Articular chondrocyte of knee joint (primary cell): ENCODE measurements around the gene PCDHGA1. TPM values are rescaled to one million over a fixed set of nuclear protein-coding genes. Genes with fewer than 3 reads are reported as not detected.

Source experiments
- total RNA-seq: library from RNA; depleted of rRNA; stranded (reverse); fragments of >200 nt; gene quantifications from 2 replicates; pipeline ENCODE4 v1.2.3, GENCODE V29; 2012

Gene PCDHGA1
- total RNA-seq, 1 donor, result 1.9 TPM

GRCh38 chr5:141397756-141398551 is 67.6 kb downstream of the PCDHGA1 start, which contains the start of gene PCDHGB5:
TSS of gene PCDHGB5 (plus strand) at chr5:141397947. CDS start at chr5:141398128, 181 bp downstream.

GRCh38 chr5:141402553-141403243 is 72.4 kb downstream of the PCDHGA1 start, which contains the start of gene PCDHGA9:
TSS of gene PCDHGA9 (plus strand) at chr5:141402778. CDS start at chr5:141402953, 175 bp downstream.

GRCh38 chr5:141407790-141408505 is 77.6 kb downstream of the PCDHGA1 start, which contains the start of gene PCDHGB6:
TSS of gene PCDHGB6 (plus strand) at chr5:141408021. CDS start at chr5:141408203, 182 bp downstream.

GRCh38 chr5:141412854-141413539 is 82.7 kb downstream of the PCDHGA1 start, which contains the start of gene PCDHGA10:
TSS of gene PCDHGA10 (plus strand) at chr5:141412987. CDS start at chr5:141413176, 189 bp downstream.

GRCh38 chr5:141417494-141418172 is 87.3 kb downstream of the PCDHGA1 start, which contains the start of gene PCDHGB7:
TSS of gene PCDHGB7 (plus strand) at chr5:141417677. CDS start at chr5:141417860, 183 bp downstream.

GRCh38 chr5:141420855-141421488 is 90.7 kb downstream of the PCDHGA1 start, which contains the start of gene PCDHGA11:
TSS of gene PCDHGA11 (plus strand) at chr5:141421051. CDS start at chr5:141421228, 177 bp downstream.

GRCh38 chr5:141430332-141431113 is 100.2 kb downstream of the PCDHGA1 start, which contains the start of gene PCDHGA12:
TSS of gene PCDHGA12 (plus strand) at chr5:141430507. CDS start at chr5:141430760, 253 bp downstream.

GRCh38 chr5:141475625-141476131 is 145.4 kb downstream of the PCDHGA1 start, which contains the start of gene PCDHGC3:
TSS of gene PCDHGC3 (plus strand) at chr5:141475966. CDS start at chr5:141476117, 151 bp downstream.

GRCh38 chr5:141484641-141485311 is 154.5 kb downstream of the PCDHGA1 start, which contains the start of gene PCDHGC4:
TSS of gene PCDHGC4 (plus strand) at chr5:141485030. CDS start at chr5:141485174, 144 bp downstream.

GRCh38 chr5:141488591-141489561 is 158.6 kb downstream of the PCDHGA1 start, which contains the start of gene PCDHGC5:
TSS of gene PCDHGC5 (plus strand) at chr5:141489081. CDS start at chr5:141489241, 160 bp downstream.

Other genes starting within 250 kb of the PCDHGA1 start
- 3.9 and 4.2 TPM in 2 replicates for gene PCDHB2, start 235.9 kb upstream of the PCDHGA1 start, total RNA-seq
- 0.97 and 1.0 TPM in 2 replicates for gene PCDHB3, start 230.0 kb upstream of the PCDHGA1 start, total RNA-seq
- gene PCDHB4, start 208.7 kb upstream of the PCDHGA1 start, total RNA-seq, result 1.8 and 2.1 TPM in 2 replicates
- 2.9 and 3.6 TPM in 2 replicates for gene PCDHB5, start 195.3 kb upstream of the PCDHGA1 start, total RNA-seq
- gene PCDHB6, start 180.5 kb upstream of the PCDHGA1 start, total RNA-seq, result 0.65 and 0.97 TPM in 2 replicates
- 2.0 and 2.5 TPM in 2 replicates for gene PCDHB7, start 157.9 kb upstream of the PCDHGA1 start, total RNA-seq
- 0.52 and 1.1 TPM in 2 replicates for gene PCDHB8, start 152.7 kb upstream of the PCDHGA1 start, total RNA-seq
- 3.1 and 4.4 TPM in 2 replicates for gene PCDHB16, start 148.1 kb upstream of the PCDHGA1 start, total RNA-seq
- 0.91 and 2.3 TPM in 2 replicates for gene PCDHB9, start 143.4 kb upstream of the PCDHGA1 start, total RNA-seq
- 2.2 and 2.5 TPM in 2 replicates for gene PCDHB10, start 138.2 kb upstream of the PCDHGA1 start, total RNA-seq
- gene PCDHB11, start 130.9 kb upstream of the PCDHGA1 start, total RNA-seq, result 1.4 and 1.7 TPM in 2 replicates
- 1.0 and 1.3 TPM in 2 replicates for gene PCDHB12, start 121.8 kb upstream of the PCDHGA1 start, total RNA-seq
- 2.7 and 4.0 TPM in 2 replicates for gene PCDHB13, start 116.6 kb upstream of the PCDHGA1 start, total RNA-seq
- gene PCDHB14, start 107.2 kb upstream of the PCDHGA1 start, total RNA-seq, result 3.8 and 4.4 TPM in 2 replicates
- 1.7 and 1.9 TPM in 2 replicates for gene PCDHB15, start 85.1 kb upstream of the PCDHGA1 start, total RNA-seq
- 0.32 and 0.39 TPM in 2 replicates for gene SLC25A2, start 26.5 kb upstream of the PCDHGA1 start, total RNA-seq
- gene TAF7, start 9.7 kb upstream of the PCDHGA1 start, total RNA-seq, result 61.7 and 84.2 TPM in 2 replicates
- 4.7 and 4.9 TPM in 2 replicates for gene PCDHGA2, start 8.2 kb downstream of the PCDHGA1 start, total RNA-seq
- 3.7 and 6.2 TPM in 2 replicates for gene PCDHGA3, start 13.3 kb downstream of the PCDHGA1 start, total RNA-seq
- gene PCDHGB1, start 19.6 kb downstream of the PCDHGA1 start, total RNA-seq, result 4.1 and 6.1 TPM in 2 replicates
- 6.7 and 8.9 TPM in 2 replicates for gene PCDHGA4, start 24.5 kb downstream of the PCDHGA1 start, total RNA-seq
- gene PCDHGB2, start 29.5 kb downstream of the PCDHGA1 start, total RNA-seq, result 6.5 and 6.8 TPM in 2 replicates
- gene PCDHGA5, start 33.6 kb downstream of the PCDHGA1 start, total RNA-seq, result 5.6 and 6.5 TPM in 2 replicates
- gene PCDHGB3, start 39.7 kb downstream of the PCDHGA1 start, total RNA-seq, result 8.4 and 8.6 TPM in 2 replicates
- gene PCDHGA6, start 43.4 kb downstream of the PCDHGA1 start, total RNA-seq, result 7.8 and 10.4 TPM in 2 replicates
- 9.0 and 10.6 TPM in 2 replicates for gene PCDHGA7, start 52.2 kb downstream of the PCDHGA1 start, total RNA-seq
- gene PCDHGB4, start 57.2 kb downstream of the PCDHGA1 start, total RNA-seq, result 24.4 and 26.2 TPM in 2 replicates
- 5.6 and 5.7 TPM in 2 replicates for gene PCDHGA8, start 62.1 kb downstream of the PCDHGA1 start, total RNA-seq
- gene PCDHGB5, start 67.4 kb downstream of the PCDHGA1 start, total RNA-seq, result 27.7 and 35.0 TPM in 2 replicates
- 10.1 and 11.1 TPM in 2 replicates for gene PCDHGA9, start 72.3 kb downstream of the PCDHGA1 start, total RNA-seq
- gene PCDHGB6, start 77.5 kb downstream of the PCDHGA1 start, total RNA-seq, result 7.9 and 9.5 TPM in 2 replicates
- gene PCDHGA10, start 82.5 kb downstream of the PCDHGA1 start, total RNA-seq, result 15.3 and 17.9 TPM in 2 replicates
- gene PCDHGB7, start 87.2 kb downstream of the PCDHGA1 start, total RNA-seq, result 25.6 and 26.2 TPM in 2 replicates
- gene PCDHGA11, start 90.5 kb downstream of the PCDHGA1 start, total RNA-seq, result 20.1 and 24.1 TPM in 2 replicates
- gene PCDHGA12, start 100.0 kb downstream of the PCDHGA1 start, total RNA-seq, result 25.1 and 30.2 TPM in 2 replicates
- gene PCDHGC3, start 145.5 kb downstream of the PCDHGA1 start, total RNA-seq, result 122 and 161 TPM in 2 replicates
- 5.6 and 6.4 TPM in 2 replicates for gene PCDHGC4, start 154.5 kb downstream of the PCDHGA1 start, total RNA-seq
- 4.7 and 8.1 TPM in 2 replicates for gene PCDHGC5, start 158.6 kb downstream of the PCDHGA1 start, total RNA-seq